Activated T-cell treated with anti-CD3 and anti-CD28 coated beads, Interleukin-2, amount 50 U/mL, for 72 hours (primary cell): ENCODE measurements around the gene CFAP61. TPM values are rescaled to one million over a fixed set of nuclear protein-coding genes. Genes with fewer than 3 reads are reported as not detected.

Experiments
- ATAC-seq, 2 donors: fragments of 150-1000 bp; cut with Tn5 transposase; replicated peaks in 1 of 2; 2 replicates each; pipeline ENCODE4 v1.10.0; 2021; ENCODE audit warnings: moderate library complexity in 2 of 2, mild to moderate bottlenecking in 1 of 2
- DNase-seq, 2 donors: peaks; one replicate each; pipeline ENCODE4 v3.0.0; 2021 to 2022; ENCODE audit warnings: mixed read lengths in 1 of 2
- H3K27ac Mint-ChIP-seq: one replicate; pipeline ENCODE4 v1.8.0; 2022; ENCODE audit warnings: mild to moderate bottlenecking, moderate library complexity, mixed read lengths
- H3K27me3 Mint-ChIP-seq: one replicate; pipeline ENCODE4 v1.8.0; 2022; ENCODE audit warnings: low read depth, mixed read lengths
- H3K36me3 Mint-ChIP-seq, 2 donors: one replicate each; pipeline ENCODE4 v1.8.0; 2022; ENCODE audit warnings: mixed read lengths in 2 of 2, mild to moderate bottlenecking in 1 of 2; ENCODE audit not compliant: insufficient read depth in 2 of 2
- H3K4me1 Mint-ChIP-seq: one replicate; pipeline ENCODE4 v1.8.0; 2022; ENCODE audit warnings: low read depth, mixed read lengths
- H3K4me3 Mint-ChIP-seq, 2 donors: one replicate each; pipeline ENCODE4 v1.8.0; 2022; ENCODE audit warnings: mild to moderate bottlenecking in 2 of 2, mixed read lengths in 2 of 2, moderate library complexity in 2 of 2
- H3K9me3 Mint-ChIP-seq, 2 donors: one replicate each; pipeline ENCODE4 v1.8.0; 2022; ENCODE audit warnings: mixed read lengths in 2 of 2
- total RNA-seq, 2 donors: library from RNA; stranded (reverse); gene quantifications; one replicate each; pipeline ENCODE4 v1.2.3, GENCODE V29; 2022

CFAP61 gene
- total RNA-seq, 2 donors from 2014 or later = not detected

DNA sequence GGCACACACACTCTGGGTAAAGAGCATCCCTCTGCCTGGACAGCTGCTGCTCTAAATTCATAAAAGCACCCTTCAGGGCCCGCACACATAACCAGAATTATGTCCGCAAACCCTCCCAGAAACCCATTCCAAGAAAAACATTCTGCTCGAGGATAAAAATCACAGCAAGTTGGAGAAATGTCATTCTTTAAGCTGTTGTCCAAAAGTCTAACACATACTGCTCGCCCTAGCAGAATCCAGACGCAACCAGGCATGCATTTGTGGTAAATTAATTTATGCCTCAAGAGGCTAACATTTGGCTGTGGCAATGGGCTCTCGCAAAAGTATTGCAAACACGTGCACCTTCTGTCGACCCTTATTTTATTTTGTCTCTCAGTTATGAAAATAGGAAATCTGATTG is 199.5 kb downstream of the CFAP61 start:
- H3K27me3 Mint-ChIP-seq = peaks cover 17% of the 10 kb centered on the region
- no peak for ATAC-seq
- no peaks in the 10 kb centered on the region for H3K36me3 Mint-ChIP-seq

DNA sequence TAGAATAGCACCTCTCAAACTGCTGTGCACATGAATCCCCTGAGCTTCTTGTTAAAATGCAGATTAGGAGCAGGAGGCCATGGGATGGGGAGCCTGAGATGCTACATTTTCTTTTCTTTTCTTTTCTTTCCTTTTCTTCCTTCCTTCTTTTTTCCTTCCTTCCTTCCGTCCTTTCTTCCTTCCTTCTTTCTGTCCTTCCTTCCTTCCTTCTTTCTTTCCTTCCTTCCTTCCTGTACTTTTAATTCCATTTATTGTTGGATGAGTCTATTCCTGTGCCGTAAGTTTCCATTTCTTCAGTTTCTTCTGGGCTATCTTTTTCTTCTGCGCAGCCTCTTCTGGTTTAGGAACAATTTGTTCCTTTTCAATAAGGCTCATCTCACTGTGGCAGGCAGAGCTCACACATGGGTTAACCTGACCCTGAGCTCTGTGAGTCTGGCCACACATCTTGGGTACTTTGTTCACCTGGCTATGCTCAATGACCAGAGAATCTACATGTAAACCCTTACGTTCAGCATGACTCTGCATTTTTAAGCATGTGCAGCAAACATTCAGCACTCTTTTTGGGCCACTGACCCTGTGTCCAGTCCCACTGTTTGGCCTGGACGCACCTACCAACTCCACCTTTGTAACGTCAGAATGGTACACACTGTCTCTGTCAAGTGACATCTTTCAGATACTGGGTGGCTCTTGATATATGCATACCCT is 200.9 kb downstream of the CFAP61 start:
- no peak for ATAC-seq
- no peaks in the 10 kb centered on the region for H3K36me3 Mint-ChIP-seq
- no peak overlapping the region for H3K27ac Mint-ChIP-seq
- no peaks in the 10 kb centered on the region for H3K4me1 Mint-ChIP-seq
- H3K27me3 Mint-ChIP-seq = peaks cover 10% of the 10 kb centered on the region
- no peak overlapping the region for H3K4me3 Mint-ChIP-seq
- no peak for DNase-seq
- no peaks in the 10 kb centered on the region for H3K9me3 Mint-ChIP-seq

More for the DNA sequence above, 199.5 kb downstream of the CFAP61 start:
- H3K9me3 Mint-ChIP-seq = no peaks in the 10 kb centered on the region
- H3K4me1 Mint-ChIP-seq = no peaks in the 10 kb centered on the region
- H3K27ac Mint-ChIP-seq = no peak overlapping the region
- no peak for DNase-seq
- no peak overlapping the region for H3K4me3 Mint-ChIP-seq

DNA sequence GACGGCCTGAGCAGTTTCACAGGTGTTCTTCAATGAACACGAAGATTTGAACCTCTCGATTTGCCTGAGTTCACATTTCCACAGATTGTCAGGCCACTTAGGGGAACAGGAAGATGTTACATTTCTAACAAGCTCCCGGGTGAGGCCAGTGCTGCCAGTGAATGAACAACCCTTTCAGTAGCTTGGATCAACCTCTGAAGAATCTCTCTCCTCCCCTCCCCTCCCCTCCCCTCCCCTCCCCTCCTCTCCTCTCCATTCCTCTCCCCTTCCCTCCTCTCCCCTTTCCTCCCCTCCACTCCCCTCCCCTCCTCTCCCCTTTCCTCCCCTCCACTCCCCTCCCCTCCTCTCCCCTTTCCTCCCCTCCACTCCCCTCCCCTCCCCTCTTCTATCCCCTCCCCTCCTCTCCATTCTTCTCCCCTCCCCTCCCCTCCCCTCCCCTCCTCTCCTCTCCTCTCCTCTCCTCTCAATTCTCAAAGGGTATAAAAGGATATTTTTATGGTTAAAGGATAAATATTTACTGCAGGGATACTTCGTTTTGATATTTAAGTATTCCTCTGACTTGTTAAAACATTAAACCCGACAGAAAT is 201.5 kb downstream of the CFAP61 start:
- H3K4me1 Mint-ChIP-seq = no peaks in the 10 kb centered on the region
- no peak overlapping the region for H3K27ac Mint-ChIP-seq
- H3K9me3 Mint-ChIP-seq = no peaks in the 10 kb centered on the region
- DNase-seq (no peak), ATAC-seq (no peak)
- no peaks in the 10 kb centered on the region for H3K36me3 Mint-ChIP-seq
- peaks cover 16% of the 10 kb centered on the region for H3K27me3 Mint-ChIP-seq
- H3K4me3 Mint-ChIP-seq = no peak overlapping the region

DNA sequence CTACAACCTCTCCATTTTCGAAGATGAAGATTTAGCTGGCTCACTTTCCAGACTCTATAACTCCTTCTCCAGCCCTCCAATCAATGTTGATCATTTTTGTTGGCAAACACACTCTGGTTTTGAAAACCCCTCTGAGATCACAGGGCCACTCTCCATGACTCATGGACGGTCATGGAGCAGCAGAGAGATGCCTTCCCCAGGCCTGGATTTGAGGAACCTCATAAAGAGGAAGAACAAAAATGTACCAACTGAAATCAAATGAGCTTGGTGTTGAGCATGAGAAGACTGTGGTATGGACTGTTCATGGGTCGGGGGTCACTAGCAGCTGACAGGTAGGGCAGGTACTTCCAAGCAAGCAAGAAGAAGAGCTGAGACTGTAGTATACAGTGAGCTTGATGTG is 202.8 kb downstream of the CFAP61 start:
- no peaks in the 10 kb centered on the region for H3K4me1 Mint-ChIP-seq
- no peaks in the 10 kb centered on the region for H3K36me3 Mint-ChIP-seq
- peaks cover 16% of the 10 kb centered on the region for H3K27me3 Mint-ChIP-seq
- DNase-seq (no peak), ATAC-seq (no peak)
- no peaks in the 10 kb centered on the region for H3K9me3 Mint-ChIP-seq
- no peak overlapping the region for H3K4me3 Mint-ChIP-seq
- H3K27ac Mint-ChIP-seq = no peak overlapping the region

DNA sequence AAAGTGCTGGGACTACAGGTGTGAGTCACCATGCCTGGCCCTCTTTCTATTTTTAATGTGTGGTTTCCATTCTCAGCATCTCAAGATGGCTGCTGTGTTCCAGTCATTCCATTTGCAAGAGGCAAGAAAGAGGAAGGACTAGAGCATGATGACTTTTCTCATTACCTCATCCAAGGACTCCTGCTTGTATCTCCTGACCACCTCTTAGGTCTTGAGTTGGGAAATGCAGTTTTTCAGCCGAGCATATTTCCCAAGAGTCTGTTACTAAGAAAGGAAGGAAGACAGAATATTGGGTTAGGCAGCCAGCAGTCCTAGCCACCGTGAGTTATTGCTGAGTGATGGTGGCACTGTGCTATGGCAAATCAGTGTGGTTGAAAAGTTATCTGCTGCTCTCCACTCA is 207.2 kb downstream of the CFAP61 start:
- DNase-seq (no peak), ATAC-seq (no peak)
- Mint-ChIP-seq H3K4me1 (no peaks in the 10 kb centered on the region), H3K36me3 (no peaks in the 10 kb centered on the region), H3K9me3 (no peaks in the 10 kb centered on the region), H3K27ac (no peak overlapping the region), H3K4me3 (no peak overlapping the region), H3K27me3 (peaks cover 16% of the 10 kb centered on the region)

DNA sequence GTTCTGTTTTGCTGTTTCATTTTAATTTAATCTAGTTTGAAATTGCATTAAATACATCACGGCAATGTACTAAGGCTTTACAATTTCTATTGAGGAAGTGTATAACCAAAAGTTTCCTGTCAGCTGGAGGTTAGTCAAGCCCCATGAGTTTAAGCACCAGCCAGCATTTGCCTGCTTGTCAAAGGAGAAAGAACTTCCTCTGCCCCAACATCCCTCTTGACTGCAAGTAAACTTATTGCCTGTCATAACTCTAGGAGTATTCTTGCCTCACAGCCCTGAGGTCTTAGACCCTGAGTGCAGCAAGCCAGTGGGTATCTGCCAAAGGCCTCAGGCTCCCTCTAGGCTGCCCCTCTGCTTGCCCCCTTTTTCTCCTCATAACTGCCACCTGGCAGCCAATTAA is 208.8 kb downstream of the CFAP61 start:
- peaks cover 10% of the 10 kb centered on the region for H3K27me3 Mint-ChIP-seq
- ATAC-seq = no peak
- no peaks in the 10 kb centered on the region for H3K4me1 Mint-ChIP-seq
- no peak overlapping the region for H3K27ac Mint-ChIP-seq
- no peak for DNase-seq
- no peak overlapping the region for H3K4me3 Mint-ChIP-seq
- H3K36me3 Mint-ChIP-seq = no peaks in the 10 kb centered on the region
- no peaks in the 10 kb centered on the region for H3K9me3 Mint-ChIP-seq

DNA sequence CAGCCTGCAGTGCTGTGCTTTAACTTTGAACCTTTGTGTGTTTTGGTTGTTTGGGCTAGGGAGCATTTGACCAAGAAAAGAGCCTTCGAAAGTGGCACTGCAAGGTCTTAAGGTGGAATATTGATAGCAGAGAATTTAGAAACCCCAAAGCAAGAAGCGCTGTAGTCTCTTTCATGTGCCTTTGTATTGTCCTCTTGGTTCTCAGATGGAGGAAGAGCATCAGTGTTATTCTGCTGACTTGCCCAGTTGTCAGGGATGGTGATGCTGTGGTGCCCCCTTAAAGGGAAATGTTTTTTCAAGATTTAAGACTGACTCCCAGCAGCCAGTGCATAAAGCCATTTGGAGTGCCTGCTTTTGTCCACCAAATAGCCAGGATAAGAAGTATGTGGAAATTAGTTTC is 212.9 kb downstream of the CFAP61 start:
- H3K4me3 Mint-ChIP-seq = no peak overlapping the region
- no peaks in the 10 kb centered on the region for H3K9me3 Mint-ChIP-seq
- ATAC-seq (no peak), DNase-seq (no peak)
- H3K27ac Mint-ChIP-seq = no peak overlapping the region
- no peaks in the 10 kb centered on the region for H3K36me3 Mint-ChIP-seq
- peaks cover 6% of the 10 kb centered on the region for H3K27me3 Mint-ChIP-seq
- H3K4me1 Mint-ChIP-seq = no peaks in the 10 kb centered on the region

DNA sequence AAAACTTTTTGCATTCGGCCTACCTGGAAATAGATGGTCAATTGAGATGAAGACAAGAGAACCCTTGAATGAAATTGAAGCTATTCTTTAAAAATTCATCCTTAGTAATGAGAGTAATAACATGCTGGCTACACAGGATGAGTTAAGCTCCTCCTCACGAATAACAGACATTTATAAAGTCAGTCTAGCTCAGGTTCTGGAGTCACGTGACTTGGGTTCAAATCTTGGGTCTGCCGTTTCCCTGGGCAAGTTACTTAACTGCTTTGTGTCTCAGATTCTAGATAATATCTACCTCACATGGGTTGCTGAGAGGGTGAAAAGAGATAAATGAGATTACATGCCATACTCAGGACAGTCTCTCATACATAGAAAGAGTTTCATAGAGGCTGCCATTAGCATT is 214.2 kb downstream of the CFAP61 start:
- no peak overlapping the region for H3K4me3 Mint-ChIP-seq
- H3K4me1 Mint-ChIP-seq = no peaks in the 10 kb centered on the region
- DNase-seq (no peak), ATAC-seq (no peak)
- H3K36me3 Mint-ChIP-seq = no peaks in the 10 kb centered on the region
- no peaks in the 10 kb centered on the region for H3K9me3 Mint-ChIP-seq
- no peak overlapping the region for H3K27ac Mint-ChIP-seq
- peaks cover 10% of the 10 kb centered on the region for H3K27me3 Mint-ChIP-seq

DNA sequence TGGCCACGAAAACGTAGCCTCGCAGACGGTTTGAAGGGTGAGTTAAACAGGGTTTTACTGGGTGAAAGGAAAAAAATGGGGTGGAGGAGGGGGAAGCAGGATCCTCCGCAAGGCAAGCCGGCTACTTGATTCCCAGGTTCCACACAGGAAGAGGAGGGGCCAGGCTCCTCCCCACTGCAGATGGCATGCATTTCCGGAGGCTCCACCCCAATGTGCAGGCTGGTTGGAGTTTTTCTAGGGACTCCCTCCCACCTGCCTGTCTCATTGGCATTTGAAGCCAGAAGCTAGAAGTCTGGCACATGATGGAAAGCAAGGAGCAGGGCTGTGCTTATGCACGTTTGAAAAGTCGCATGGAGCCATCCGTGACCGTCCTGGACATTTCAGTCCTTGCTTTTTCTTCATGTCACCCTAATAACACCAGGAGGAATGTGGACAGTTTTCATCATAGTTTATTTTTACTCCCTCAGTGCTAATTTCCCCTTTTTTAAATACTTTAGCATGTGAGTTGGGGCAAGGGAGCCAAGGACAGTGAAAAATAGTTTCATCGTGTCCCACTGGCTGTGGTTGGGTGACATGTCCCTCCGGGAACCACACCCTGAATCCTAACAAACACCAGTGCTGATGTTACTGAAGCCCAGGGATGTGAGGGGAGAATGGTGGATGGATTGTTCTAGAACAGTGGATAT is 215.5 kb downstream of the CFAP61 start:
- Mint-ChIP-seq H3K9me3 (no peaks in the 10 kb centered on the region), H3K4me1 (no peaks in the 10 kb centered on the region), H3K36me3 (no peaks in the 10 kb centered on the region), H3K27ac (no peak overlapping the region), H3K4me3 (no peak overlapping the region), H3K27me3 (peaks cover 12% of the 10 kb centered on the region)
- ATAC-seq (no peak), DNase-seq (no peak)

DNA sequence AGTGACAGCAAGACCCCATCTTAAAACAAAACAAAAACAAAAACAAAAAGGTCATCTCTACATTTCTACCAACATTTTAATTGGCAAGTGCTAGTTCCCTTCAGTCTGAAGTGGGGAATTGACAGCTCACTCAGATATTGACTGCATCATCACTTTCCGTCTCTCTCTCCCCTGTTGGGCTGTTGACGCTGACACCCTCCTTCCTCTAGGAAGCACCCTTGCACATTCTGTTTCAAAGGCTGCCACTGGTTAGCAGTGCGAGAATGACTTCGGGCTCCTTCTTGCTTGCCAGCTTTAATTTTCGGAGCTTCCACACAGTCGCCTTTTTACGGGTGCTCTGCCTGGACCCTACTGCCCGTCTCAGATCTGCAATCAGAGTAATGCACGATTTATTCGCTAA is 218.9 kb downstream of the CFAP61 start:
- Mint-ChIP-seq H3K27me3 (peaks cover 12% of the 10 kb centered on the region), H3K4me1 (no peaks in the 10 kb centered on the region), H3K9me3 (no peaks in the 10 kb centered on the region)

DNA sequence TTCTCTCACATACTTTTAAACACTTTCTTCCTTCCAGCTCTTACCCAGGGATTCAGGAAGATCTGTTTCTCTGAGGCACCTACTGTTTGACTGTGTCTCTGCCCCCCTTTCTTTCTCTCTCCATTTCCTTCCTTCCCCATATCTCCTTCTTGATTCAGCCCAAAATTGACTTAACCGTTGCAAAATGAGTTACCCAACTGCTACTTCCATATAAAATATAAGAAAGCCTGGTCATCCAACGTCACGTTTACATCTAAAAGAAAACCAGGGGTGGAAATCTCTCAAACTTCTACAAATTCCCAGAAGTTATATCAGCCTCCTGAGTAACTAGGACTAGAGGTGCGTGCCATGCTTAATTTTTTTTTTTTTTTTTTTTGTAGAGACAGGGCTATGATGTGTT is 220.4 kb downstream of the CFAP61 start:
- H3K36me3 Mint-ChIP-seq = no peaks in the 10 kb centered on the region
- ATAC-seq (no peak), DNase-seq (no peak)
- H3K4me1 Mint-ChIP-seq = no peaks in the 10 kb centered on the region
- no peak overlapping the region for H3K4me3 Mint-ChIP-seq
- no peak overlapping the region for H3K27ac Mint-ChIP-seq
- H3K27me3 Mint-ChIP-seq = peaks cover 13% of the 10 kb centered on the region
- no peaks in the 10 kb centered on the region for H3K9me3 Mint-ChIP-seq

More for the DNA sequence above, 218.9 kb downstream of the CFAP61 start:
- no peak overlapping the region for H3K4me3 Mint-ChIP-seq
- H3K36me3 Mint-ChIP-seq = no peaks in the 10 kb centered on the region
- H3K27ac Mint-ChIP-seq = no peak overlapping the region
- no peak for DNase-seq
- ATAC-seq = no peak

DNA sequence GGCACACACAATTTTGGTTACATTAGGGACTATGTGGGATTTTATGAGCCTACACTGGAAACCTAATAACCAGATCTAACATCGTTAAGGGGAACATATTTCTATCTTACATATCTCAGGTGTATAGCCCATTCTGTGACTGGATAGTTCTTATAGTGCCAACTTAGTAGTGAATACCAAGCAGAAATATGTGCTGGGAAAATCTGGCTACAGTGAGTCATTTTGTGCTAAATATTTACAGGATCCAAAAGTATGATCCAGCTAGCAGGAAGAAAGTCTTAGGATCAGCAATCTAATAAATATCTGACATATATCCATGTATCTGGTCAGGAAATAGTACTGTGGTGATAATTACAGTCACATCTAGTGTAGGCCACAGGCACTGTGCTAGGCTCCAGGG is 221.0 kb downstream of the CFAP61 start:
- DNase-seq = no peak
- H3K4me3 Mint-ChIP-seq = no peak overlapping the region
- no peak overlapping the region for H3K27ac Mint-ChIP-seq
- no peaks in the 10 kb centered on the region for H3K9me3 Mint-ChIP-seq
- no peaks in the 10 kb centered on the region for H3K36me3 Mint-ChIP-seq
- H3K27me3 Mint-ChIP-seq = peaks cover 19% of the 10 kb centered on the region
- no peaks in the 10 kb centered on the region for H3K4me1 Mint-ChIP-seq
- ATAC-seq = no peak

DNA sequence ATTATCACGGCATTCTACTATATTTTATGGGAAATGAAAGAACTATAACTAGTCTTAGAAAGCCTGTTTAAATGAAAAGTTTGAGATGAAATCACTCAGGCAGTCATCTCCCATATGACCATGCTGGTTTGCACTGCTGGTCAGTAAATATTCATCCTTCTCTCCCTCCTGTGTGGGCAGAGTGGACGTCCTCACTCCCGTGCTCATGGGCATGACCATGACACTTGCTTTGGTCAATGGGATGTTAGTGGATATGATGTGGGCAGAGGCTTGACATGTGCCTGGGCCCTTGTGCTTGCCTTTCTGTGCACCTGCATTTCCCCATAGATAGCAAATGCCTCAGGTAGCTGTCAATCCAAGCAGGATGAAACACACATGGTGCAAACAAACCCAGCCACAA is 222.5 kb downstream of the CFAP61 start:
- peaks cover 0 to under 1% of the 10 kb centered on the region in 2 donors for H3K9me3 Mint-ChIP-seq
- H3K27me3 Mint-ChIP-seq = peaks cover 22% of the 10 kb centered on the region
- no peak overlapping the region for H3K4me3 Mint-ChIP-seq
- no peaks in the 10 kb centered on the region for H3K36me3 Mint-ChIP-seq
- no peaks in the 10 kb centered on the region for H3K4me1 Mint-ChIP-seq
- ATAC-seq = no peak
- no peak for DNase-seq
- no peak overlapping the region for H3K27ac Mint-ChIP-seq
